ENCODE results near the gene EEPD1.

EEPD1 gene

GRCh38 chr7:36128448-36129047 is 24.5 kb upstream of the EEPD1 start:
- DNase-seq = no peak
- Histone ChIP-seq H3K4me3 (ENCODE audit: low read depth, low read length) (no peak overlapping the region), H3K27ac (no peak overlapping the region)

GRCh38 chr7:36129048-36129534 is 24.0 kb upstream of the EEPD1 start:
- Histone ChIP-seq H3K9me3 (ENCODE audit: severe bottlenecking) (no peaks in the 10 kb centered on the region), H3K4me3 (ENCODE audit: low read depth, low read length) (no peak overlapping the region), H3K36me3 (no peaks in the 10 kb centered on the region), H3K27ac (no peak overlapping the region), H3K27me3 (ENCODE audit: insufficient read depth, low read depth, severe bottlenecking) (no peaks in the 10 kb centered on the region)
- DNase-seq = no peak
- TF ChIP-seq CTCF (IDR thresholded peaks at IDR 0.05; ENCODE audit: low read depth, low read length) = no peak

More at GRCh38 chr7:36128448-36129047, 24.5 kb upstream of the EEPD1 start:
- Histone ChIP-seq H3K9me3 (ENCODE audit: severe bottlenecking) (no peaks in the 10 kb centered on the region), H3K36me3 (no peaks in the 10 kb centered on the region), H3K27me3 (ENCODE audit: insufficient read depth, low read depth, severe bottlenecking) (no peaks in the 10 kb centered on the region)
- no peak for TF ChIP-seq CTCF (IDR thresholded peaks at IDR 0.05; ENCODE audit: low read depth, low read length)

GRCh38 chr7:36130236-36130945 is 22.7 kb upstream of the EEPD1 start:
- Histone ChIP-seq H3K27me3 (ENCODE audit: insufficient read depth, low read depth, severe bottlenecking) (no peaks in the 10 kb centered on the region), H3K36me3 (no peaks in the 10 kb centered on the region), H3K27ac (no peak overlapping the region), H3K9me3 (ENCODE audit: severe bottlenecking) (no peaks in the 10 kb centered on the region), H3K4me3 (ENCODE audit: low read depth, low read length) (no peak overlapping the region)
- DNase-seq = no peak
- no peak for TF ChIP-seq CTCF (IDR thresholded peaks at IDR 0.05; ENCODE audit: low read depth, low read length)

- Histone ChIP-seq H3K27me3 (ENCODE audit: insufficient read depth, low read depth, severe bottlenecking) (no peaks in the 10 kb centered on the region), H3K4me3 (ENCODE audit: low read depth, low read length) (no peak overlapping the region), H3K9me3 (ENCODE audit: severe bottlenecking) (no peaks in the 10 kb centered on the region), H3K27ac (no peak overlapping the region), H3K36me3 (no peaks in the 10 kb centered on the region)
- no peak for DNase-seq
- TF ChIP-seq CTCF (IDR thresholded peaks at IDR 0.05; ENCODE audit: low read depth, low read length) = no peak
These were observed 22.0 kb upstream of the EEPD1 start for GRCh38 chr7:36131026-36131425.

DNA sequence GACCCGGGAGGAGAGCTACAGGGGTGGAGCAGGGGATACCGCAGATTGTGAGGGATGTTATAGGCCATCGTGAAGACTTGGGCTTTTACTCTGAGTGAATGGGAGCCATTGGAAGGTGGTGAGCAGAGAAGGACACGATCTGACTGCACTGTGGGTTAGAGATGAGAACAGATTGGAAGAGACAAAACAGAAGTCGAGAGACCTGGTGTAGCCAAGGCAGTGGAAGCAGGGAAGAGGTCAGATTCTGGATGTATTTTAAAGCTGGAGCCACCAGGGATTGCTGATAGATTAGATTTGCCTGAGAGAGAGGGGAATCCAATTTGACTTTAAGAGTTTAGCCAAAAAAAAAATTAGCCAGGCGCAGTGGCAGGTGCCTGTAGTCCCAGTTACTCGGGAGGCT is 21.6 kb upstream of the EEPD1 start:
- DNase-seq = no peak
- Histone ChIP-seq H3K36me3 (no peaks in the 10 kb centered on the region), H3K27ac (no peak overlapping the region), H3K27me3 (ENCODE audit: insufficient read depth, low read depth, severe bottlenecking) (no peaks in the 10 kb centered on the region), H3K9me3 (ENCODE audit: severe bottlenecking) (no peaks in the 10 kb centered on the region), H3K4me3 (ENCODE audit: low read depth, low read length) (no peak overlapping the region)
- no peak for TF ChIP-seq CTCF (IDR thresholded peaks at IDR 0.05; ENCODE audit: low read depth, low read length)
